ENCODE results near the gene PRPS2.

The PRPS2 gene

DNA sequence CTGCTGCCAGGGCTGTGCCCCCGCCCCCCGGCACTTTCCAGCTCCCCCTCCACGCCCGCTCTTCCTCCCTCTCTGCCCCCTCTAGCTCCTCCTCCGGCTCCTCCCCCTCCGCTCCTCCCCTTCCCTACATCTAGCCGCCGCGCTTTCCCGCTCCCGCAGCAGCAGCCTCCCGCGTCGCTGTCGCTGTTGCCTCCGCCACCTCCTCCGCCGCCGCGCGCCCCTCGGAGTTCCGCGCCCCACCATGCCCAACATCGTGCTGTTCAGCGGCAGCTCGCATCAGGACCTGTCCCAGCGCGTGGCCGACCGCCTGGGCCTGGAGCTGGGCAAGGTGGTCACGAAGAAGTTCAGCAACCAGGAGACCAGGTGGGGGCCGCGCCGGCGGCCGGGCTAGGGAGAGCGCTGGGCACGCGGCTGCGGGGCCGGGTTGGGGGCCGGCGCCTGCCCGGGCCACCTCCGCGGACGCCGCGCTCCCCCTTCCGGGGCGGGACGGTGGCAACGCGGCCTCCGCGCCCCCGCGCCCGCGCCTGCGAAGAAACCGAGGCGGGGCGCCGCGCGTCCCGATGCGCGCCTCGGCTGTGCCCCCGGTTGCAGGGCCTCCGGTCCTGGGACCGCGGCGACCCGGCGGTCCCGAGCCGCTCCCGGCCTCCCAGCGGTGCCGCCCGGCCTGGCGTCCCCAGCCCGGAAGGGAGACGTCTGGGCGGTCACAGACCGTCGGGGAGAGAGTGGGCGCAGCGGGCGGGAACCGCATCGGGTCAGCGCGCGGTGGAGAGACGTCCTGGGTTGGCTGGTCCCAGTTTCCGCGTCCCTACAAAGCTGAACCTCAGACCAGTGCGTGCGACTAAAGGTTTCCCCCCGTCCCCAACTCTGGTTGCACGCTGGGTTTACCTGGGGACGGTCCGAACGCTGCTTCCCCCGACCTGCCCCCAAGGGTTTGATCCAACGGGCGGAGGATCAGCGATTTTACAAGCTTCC lies at the start of gene PRPS2:
TSS of gene PRPS2 (plus strand) at position 156 of the 972 bp plus-strand sequence. CDS start at position 242, 86 bp downstream.
- Histone ChIP-seq H3K9ac (ENCODE audit: low read depth, low read length) (peak within 1 kb of the TSS; percentile 72), H3K36me3 (ENCODE audit: insufficient read depth, low read length) (0 out of 2 replicates have a peak, but pooled peaks cover 3% of the 10 kb centered on the region), H3K4me1 (ENCODE audit: insufficient read depth, low read length) (no peaks in the 10 kb centered on the region), H3K9me3 (ENCODE audit: control insufficient read depth, insufficient read depth, low read length) (no peaks in the 10 kb centered on the region)

GRCh38 chrX:12741416-12741815 lies 49.8 kb upstream of the PRPS2 start:
- H3K36me3 ChIP-seq (ENCODE audit: insufficient read depth, low read length): no peaks in the 10 kb centered on the region
- 0 out of 2 replicates have a peak, but pooled peaks cover 3% of the 10 kb centered on the region for H3K4me1 ChIP-seq (ENCODE audit: insufficient read depth, low read length)
- no peaks in the 10 kb centered on the region for H3K9me3 ChIP-seq (ENCODE audit: control insufficient read depth, insufficient read depth, low read length)
- H3K9ac ChIP-seq (ENCODE audit: low read depth, low read length): no peak overlapping the region

DNA sequence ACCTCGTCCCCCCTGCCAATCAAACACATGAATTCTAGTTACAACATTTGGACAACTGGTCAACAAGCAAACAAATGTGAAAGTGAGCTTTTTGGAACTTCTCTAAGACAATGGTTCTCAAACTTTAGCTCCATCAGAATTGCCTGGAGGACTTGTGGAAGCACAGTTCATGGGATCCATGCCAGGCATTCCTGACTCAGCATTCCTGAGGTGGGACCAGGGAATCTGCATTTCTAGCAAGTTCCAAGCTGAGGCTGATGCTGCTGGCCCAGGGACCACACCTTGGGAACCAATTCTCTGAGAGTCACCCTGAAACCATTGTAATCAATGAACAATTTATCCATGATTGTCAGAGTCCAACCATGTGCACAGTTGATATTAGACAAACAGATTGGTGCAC lies 43.8 kb upstream of the PRPS2 start:
- H3K4me1 ChIP-seq (ENCODE audit: insufficient read depth, low read length): 0 out of 2 replicates have a peak, but pooled peaks cover 3% of the 10 kb centered on the region
- H3K9me3 ChIP-seq (ENCODE audit: control insufficient read depth, insufficient read depth, low read length): no peaks in the 10 kb centered on the region
- no peak overlapping the region for H3K9ac ChIP-seq (ENCODE audit: low read depth, low read length)
- H3K36me3 ChIP-seq (ENCODE audit: insufficient read depth, low read length): no peaks in the 10 kb centered on the region

- no peaks in the 10 kb centered on the region for H3K36me3 ChIP-seq (ENCODE audit: insufficient read depth, low read length)
- H3K9ac ChIP-seq (ENCODE audit: low read depth, low read length): no peak overlapping the region
- no peaks in the 10 kb centered on the region for H3K9me3 ChIP-seq (ENCODE audit: control insufficient read depth, insufficient read depth, low read length)
- no peaks in the 10 kb centered on the region for H3K4me1 ChIP-seq (ENCODE audit: insufficient read depth, low read length)
Measured at GRCh38 chrX:12751887-12752286, 39.3 kb upstream of the PRPS2 start.

DNA sequence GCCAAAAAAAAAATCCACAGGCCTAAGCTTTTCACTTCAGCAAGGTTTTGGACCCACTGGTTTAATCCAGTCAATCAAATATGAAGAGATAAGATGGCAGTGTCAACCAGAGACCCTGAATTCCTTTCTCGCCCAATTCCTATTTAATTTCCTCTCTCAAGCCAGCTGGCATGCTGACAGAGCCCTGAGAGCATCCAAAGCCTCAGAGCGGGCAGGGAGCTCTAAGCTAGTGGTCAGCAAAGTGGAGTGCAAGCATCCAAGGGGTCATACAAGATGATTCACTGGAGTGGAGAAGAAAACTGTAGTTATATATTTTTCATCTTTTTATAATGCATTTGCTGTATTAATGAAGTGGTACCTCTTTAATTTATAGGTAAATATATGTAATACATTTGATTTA lies 37.8 kb upstream of the PRPS2 start:
- Histone ChIP-seq H3K4me1 (ENCODE audit: insufficient read depth, low read length) (no peaks in the 10 kb centered on the region), H3K9ac (ENCODE audit: low read depth, low read length) (no peak overlapping the region), H3K9me3 (ENCODE audit: control insufficient read depth, insufficient read depth, low read length) (no peaks in the 10 kb centered on the region; the same call in 1 of the 2 replicates), H3K36me3 (ENCODE audit: insufficient read depth, low read length) (no peaks in the 10 kb centered on the region)

DNA sequence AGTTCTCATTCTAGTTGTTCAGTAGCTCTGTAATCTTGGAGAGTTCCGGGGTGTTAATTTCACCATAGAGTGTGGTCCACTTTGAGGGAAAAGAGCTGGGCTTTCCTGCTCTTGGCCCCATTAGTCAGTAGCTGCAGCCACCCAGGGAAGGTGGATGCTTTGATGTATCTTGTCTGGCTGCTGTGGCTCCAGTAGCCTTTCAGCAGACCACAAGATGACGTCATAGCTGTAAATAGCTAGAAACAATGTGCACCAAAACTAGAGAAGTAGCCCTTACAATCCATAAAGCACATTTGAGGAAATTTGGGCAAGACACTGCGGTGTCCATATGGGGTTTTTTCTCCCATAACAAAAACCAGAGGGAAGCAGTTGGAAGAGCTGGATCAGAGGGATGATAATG lies 32.9 kb upstream of the PRPS2 start:
- Histone ChIP-seq H3K4me1 (ENCODE audit: insufficient read depth, low read length) (no peaks in the 10 kb centered on the region), H3K9me3 (ENCODE audit: control insufficient read depth, insufficient read depth, low read length) (no peaks in the 10 kb centered on the region; the same call in 1 of the 2 replicates)

GRCh38 chrX:12767856-12768255 lies 23.4 kb upstream of the PRPS2 start:
- H3K4me1 ChIP-seq (ENCODE audit: insufficient read depth, low read length): no peaks in the 10 kb centered on the region
- no peak overlapping the region for H3K9ac ChIP-seq (ENCODE audit: low read depth, low read length)
- H3K9me3 ChIP-seq (ENCODE audit: control insufficient read depth, insufficient read depth, low read length): no peaks in the 10 kb centered on the region
- no peaks in the 10 kb centered on the region for H3K36me3 ChIP-seq (ENCODE audit: insufficient read depth, low read length)

More for the DNA sequence above, 32.9 kb upstream of the PRPS2 start:
- Histone ChIP-seq H3K36me3 (ENCODE audit: insufficient read depth, low read length) (no peaks in the 10 kb centered on the region), H3K9ac (ENCODE audit: low read depth, low read length) (no peak overlapping the region)

- Histone ChIP-seq H3K36me3 (ENCODE audit: insufficient read depth, low read length) (no peaks in the 10 kb centered on the region), H3K9ac (ENCODE audit: low read depth, low read length) (no peak overlapping the region), H3K4me1 (ENCODE audit: insufficient read depth, low read length) (no peaks in the 10 kb centered on the region), H3K9me3 (ENCODE audit: control insufficient read depth, insufficient read depth, low read length) (no peaks in the 10 kb centered on the region)
Measured at GRCh38 chrX:12768491-12768890, 22.7 kb upstream of the PRPS2 start.

GRCh38 chrX:12770440-12770839 lies 20.8 kb upstream of the PRPS2 start:
- H3K9me3 ChIP-seq (ENCODE audit: control insufficient read depth, insufficient read depth, low read length): no peaks in the 10 kb centered on the region
- no peak overlapping the region for H3K9ac ChIP-seq (ENCODE audit: low read depth, low read length)
- no peaks in the 10 kb centered on the region for H3K36me3 ChIP-seq (ENCODE audit: insufficient read depth, low read length)

DNA sequence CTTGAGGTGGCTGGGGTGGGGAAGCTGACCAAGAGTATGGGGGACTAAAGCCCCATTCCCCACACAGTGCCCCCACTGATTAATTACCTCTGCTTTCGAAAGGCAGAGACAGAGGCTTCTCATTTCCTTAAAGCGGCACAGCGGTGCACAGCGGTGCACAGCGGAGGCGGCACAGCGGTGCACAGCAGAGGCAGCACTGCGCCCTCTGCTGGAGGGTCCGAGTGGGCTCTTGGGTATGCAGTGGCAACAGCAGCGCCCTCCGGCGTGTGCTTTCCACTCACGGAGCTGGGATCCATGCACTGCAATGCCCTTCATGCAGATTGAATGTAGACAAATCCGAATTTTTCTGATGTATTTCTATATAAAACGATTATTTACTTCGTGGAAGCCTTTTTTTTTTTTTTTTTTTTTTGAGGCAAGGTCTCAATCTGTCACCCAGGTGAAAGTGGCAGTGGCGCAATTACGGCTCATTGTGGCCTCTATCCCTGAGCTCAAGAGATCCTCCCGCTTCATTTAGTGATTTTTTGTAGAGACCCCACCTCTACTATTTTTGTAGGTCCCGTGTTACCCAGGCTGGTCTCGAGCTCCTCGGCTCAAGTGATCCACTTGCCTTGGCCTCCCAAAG lies 19.7 kb upstream of the PRPS2 start:
- H3K9ac ChIP-seq (ENCODE audit: low read depth, low read length): no peak overlapping the region
- no peaks in the 10 kb centered on the region for H3K36me3 ChIP-seq (ENCODE audit: insufficient read depth, low read length)
- H3K9me3 ChIP-seq (ENCODE audit: control insufficient read depth, insufficient read depth, low read length): no peaks in the 10 kb centered on the region
- H3K4me1 ChIP-seq (ENCODE audit: insufficient read depth, low read length): no peaks in the 10 kb centered on the region

More at GRCh38 chrX:12770440-12770839, 20.8 kb upstream of the PRPS2 start:
- H3K4me1 ChIP-seq (ENCODE audit: insufficient read depth, low read length): no peaks in the 10 kb centered on the region

DNA sequence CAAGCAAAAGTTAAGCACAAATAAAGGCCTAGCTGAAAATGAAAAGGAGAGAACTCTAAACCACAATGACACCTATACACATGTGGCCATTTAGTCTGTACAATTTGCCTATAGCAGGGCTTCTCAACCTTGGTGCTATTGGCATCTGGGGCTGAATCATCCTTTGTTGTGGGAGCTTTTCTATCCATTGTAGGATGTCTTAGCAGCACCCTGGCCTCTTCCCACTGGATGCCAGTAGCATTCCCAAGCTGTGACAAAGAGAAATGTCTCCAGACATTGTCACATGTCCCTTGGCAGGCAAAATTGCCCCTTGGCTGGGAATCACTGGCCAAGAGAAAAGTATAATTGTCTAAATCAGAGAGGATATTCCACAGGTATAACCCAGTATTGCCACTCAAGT lies 13.5 kb upstream of the PRPS2 start:
- no peak overlapping the region for H3K9ac ChIP-seq (ENCODE audit: low read depth, low read length)
- H3K36me3 ChIP-seq (ENCODE audit: insufficient read depth, low read length): no peaks in the 10 kb centered on the region
- no peaks in the 10 kb centered on the region for H3K4me1 ChIP-seq (ENCODE audit: insufficient read depth, low read length)
- no peaks in the 10 kb centered on the region for H3K9me3 ChIP-seq (ENCODE audit: control insufficient read depth, insufficient read depth, low read length)

GRCh38 chrX:12779534-12779933 lies 11.7 kb upstream of the PRPS2 start:
- no peaks in the 10 kb centered on the region for H3K9me3 ChIP-seq (ENCODE audit: control insufficient read depth, insufficient read depth, low read length)
- H3K36me3 ChIP-seq (ENCODE audit: insufficient read depth, low read length): no peaks in the 10 kb centered on the region
- H3K9ac ChIP-seq (ENCODE audit: low read depth, low read length): no peak overlapping the region
- H3K4me1 ChIP-seq (ENCODE audit: insufficient read depth, low read length): no peaks in the 10 kb centered on the region

- no peaks in the 10 kb centered on the region for H3K4me1 ChIP-seq (ENCODE audit: insufficient read depth, low read length)
- H3K9me3 ChIP-seq (ENCODE audit: control insufficient read depth, insufficient read depth, low read length): no peaks in the 10 kb centered on the region
- H3K36me3 ChIP-seq (ENCODE audit: insufficient read depth, low read length): no peaks in the 10 kb centered on the region
- no peak overlapping the region for H3K9ac ChIP-seq (ENCODE audit: low read depth, low read length)
Measured at GRCh38 chrX:12788645-12789044, 2.6 kb upstream of the PRPS2 start.

DNA sequence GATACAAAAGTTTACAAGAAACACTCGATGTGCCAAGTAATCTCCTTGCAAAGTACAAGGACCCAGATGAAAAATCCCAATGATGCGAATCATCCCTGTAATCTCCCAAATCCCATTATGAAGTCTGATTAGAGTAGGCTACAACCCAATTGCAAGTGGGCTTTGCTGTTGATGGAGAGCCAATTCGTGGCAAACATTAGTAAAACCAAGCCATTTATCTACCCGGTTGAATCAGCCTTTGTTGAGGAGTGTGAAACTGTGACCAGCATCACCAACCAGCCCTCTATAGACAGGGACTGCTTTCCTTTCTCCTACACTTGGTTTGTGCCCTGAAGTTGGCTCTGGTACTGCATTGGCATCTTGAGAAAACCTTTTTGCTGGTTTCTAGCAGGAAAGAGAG lies 1.2 kb upstream of the PRPS2 start:
- no peaks in the 10 kb centered on the region for H3K4me1 ChIP-seq (ENCODE audit: insufficient read depth, low read length)
- no peak overlapping the region for H3K9ac ChIP-seq (ENCODE audit: low read depth, low read length)
- 0 out of 2 replicates have a peak, but pooled peaks cover 3% of the 10 kb centered on the region for H3K36me3 ChIP-seq (ENCODE audit: insufficient read depth, low read length)
- H3K9me3 ChIP-seq (ENCODE audit: control insufficient read depth, insufficient read depth, low read length): no peaks in the 10 kb centered on the region

DNA sequence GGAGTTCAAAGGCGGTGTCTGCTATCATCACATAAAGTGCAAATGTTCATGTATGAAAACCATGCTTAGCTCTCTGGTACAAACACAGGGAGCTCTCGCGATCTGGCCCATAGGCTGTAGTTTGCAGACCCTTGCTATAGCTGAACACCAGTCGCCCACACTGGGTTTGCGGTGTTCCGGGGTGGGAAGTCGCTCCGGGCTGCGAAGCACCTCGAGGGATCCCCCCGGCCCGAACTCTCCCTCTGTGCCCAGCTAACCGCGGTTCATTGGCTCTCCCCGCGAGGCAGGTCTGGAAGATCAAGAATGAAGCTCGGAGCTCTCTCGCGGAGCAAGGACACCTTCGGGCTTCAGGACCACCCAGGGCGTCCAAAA lies 341 bp upstream of the PRPS2 start:
- Histone ChIP-seq H3K36me3 (ENCODE audit: insufficient read depth, low read length) (0 out of 2 replicates have a peak, but pooled peaks cover 3% of the 10 kb centered on the region), H3K9me3 (ENCODE audit: control insufficient read depth, insufficient read depth, low read length) (no peaks in the 10 kb centered on the region), H3K9ac (ENCODE audit: low read depth, low read length) (peak overlapping the region; percentile 72; the same call in 1 of the 2 replicates), H3K4me1 (ENCODE audit: insufficient read depth, low read length) (no peaks in the 10 kb centered on the region)

Data from ES-I3 (cell line).